HepG2 (cell line): ENCODE measurements around the gene XPC. TPM values are rescaled to one million over a fixed set of nuclear protein-coding genes. Genes with fewer than 3 reads are reported as not detected.

Experiments used
- ARNT2 ChIP-seq: sonication (generic); formaldehyde crosslinking; IDR thresholded peaks from 2 replicates; pipeline ENCODE4 v1.8.0; 2022; ENCODE audit warnings: mild to moderate bottlenecking, low read depth, missing genetic modification reagents, moderate library complexity
- DMAP1 ChIP-seq: IDR thresholded peaks from 2 replicates; pipeline ENCODE4 v1.6.1; 2016
- DNMT3B ChIP-seq: conservative IDR thresholded peaks from 2 replicates; pipeline ENCODE4 v1.6.1; 2016; ENCODE audit warnings: missing biosample characterization, control low read depth
- ERF ChIP-seq: IDR thresholded peaks from 2 replicates; pipeline ENCODE4 v1.6.1; 2018; ENCODE audit warnings: missing biosample characterization, missing genetic modification reagents
- FOXC1 ChIP-seq: sonication (generic); formaldehyde crosslinking; IDR thresholded peaks from 2 replicates; pipeline ENCODE4 v1.8.0; 2022; ENCODE audit warnings: mild to moderate bottlenecking, missing genetic modification reagents, borderline replicate concordance
- HDAC1 ChIP-seq: sonication (generic); formaldehyde crosslinking; IDR thresholded peaks from 2 replicates; pipeline ENCODE4 v1.5.1; 2020; ENCODE audit warnings: mild to moderate bottlenecking, missing genetic modification reagents
- HDAC2 ChIP-seq: sonication (generic); formaldehyde crosslinking; IDR thresholded peaks from 2 replicates; pipeline ENCODE4 v1.4.0; 2020; ENCODE audit warnings: missing genetic modification reagents
- HOXA3 ChIP-seq: sonication (generic); formaldehyde crosslinking; IDR thresholded peaks from 2 replicates; pipeline ENCODE4 v1.5.0; 2020; ENCODE audit warnings: missing genetic modification reagents
- IRF2 ChIP-seq: IDR thresholded peaks from 2 replicates; pipeline ENCODE4 v1.6.1; 2018; ENCODE audit warnings: missing genetic modification reagents, missing compliant biosample characterization
- MAF1 ChIP-seq: sonication (generic); formaldehyde crosslinking; IDR thresholded peaks from 2 replicates; pipeline ENCODE4 v1.5.0; 2020; ENCODE audit warnings: missing genetic modification reagents, borderline replicate concordance
- MED1 ChIP-seq: sonication (generic); formaldehyde crosslinking; IDR thresholded peaks from 2 replicates; pipeline ENCODE4 v1.4.0; 2020; ENCODE audit warnings: missing genetic modification reagents
- MXD1 ChIP-seq: sonication (generic); formaldehyde crosslinking; IDR thresholded peaks from 2 replicates; pipeline ENCODE4 v1.4.0; 2020; ENCODE audit warnings: mild to moderate bottlenecking, missing genetic modification reagents
- MXD4 ChIP-seq: IDR thresholded peaks from 2 replicates; pipeline ENCODE4 v1.6.1; 2016; ENCODE audit warnings: mild to moderate bottlenecking, missing biosample characterization, missing genetic modification reagents
- NFE2L2 ChIP-seq: fragments of 150-350 bp; IDR thresholded peaks from 2 replicates; pipeline ENCODE4 v1.6.1; 2014; ENCODE audit warnings: low read length
- PREB ChIP-seq: sonication (generic); formaldehyde crosslinking; IDR thresholded peaks from 2 replicates; pipeline ENCODE4 v1.4.0; 2020; ENCODE audit warnings: missing genetic modification reagents
- SOX13 ChIP-seq, 3 experiments: fragments of 450-650 bp in 1 of 3; sonication (generic) in 1 of 3; formaldehyde crosslinking in 1 of 3; IDR thresholded peaks in 2 of 3; conservative IDR thresholded peaks in 1 of 3; 2 replicates each; pipeline versions ENCODE4 v1.5.0 to v1.6.1; 2016 to 2020; ENCODE audit warnings: antibody characterized with exemption in 1 of 3, mild to moderate bottlenecking in 1 of 3, missing compliant biosample characterization in 1 of 3, missing genetic modification reagents in 1 of 3, moderate library complexity in 1 of 3
- SPEN ChIP-seq: sonication (generic); formaldehyde crosslinking; IDR thresholded peaks from 2 replicates; pipeline ENCODE4 v1.5.1; 2020; ENCODE audit warnings: low read depth, mild to moderate bottlenecking, missing genetic modification reagents
- THAP11 ChIP-seq: IDR thresholded peaks from 2 replicates; pipeline ENCODE4 v1.6.1; 2016; ENCODE audit warnings: missing biosample characterization, missing genetic modification reagents
- USF2 ChIP-seq, 2 experiments: sonication (generic) in 1 of 2; formaldehyde crosslinking in 1 of 2; IDR thresholded peaks; 2 replicates each; pipeline versions ENCODE4 v1.5.1 to v1.6.1; 2011 to 2020; ENCODE audit warnings: borderline replicate concordance in 1 of 2, low read depth in 1 of 2, low read length in 1 of 2, mild to moderate bottlenecking in 1 of 2, missing genetic modification reagents in 1 of 2, moderate library complexity in 1 of 2
- ZFP36L2 ChIP-seq: sonication (generic); formaldehyde crosslinking; IDR thresholded peaks from 2 replicates; pipeline ENCODE4 v1.4.0; 2020; ENCODE audit warnings: missing genetic modification reagents
- ZNF235 ChIP-seq: sonication (generic); formaldehyde crosslinking; IDR thresholded peaks from 2 replicates; pipeline ENCODE4 v1.8.1; 2023; ENCODE audit warnings: mild to moderate bottlenecking, missing genetic modification reagents, borderline replicate concordance
- ZNF337 ChIP-seq: sonication (generic); formaldehyde crosslinking; IDR thresholded peaks from 2 replicates; pipeline ENCODE4 v1.5.1; 2020; ENCODE audit warnings: missing genetic modification reagents, low read depth, mild to moderate bottlenecking, borderline replicate concordance
- ZNF501 ChIP-seq: sonication (generic); formaldehyde crosslinking; IDR thresholded peaks from 2 replicates; pipeline ENCODE4 v1.5.1; 2020; ENCODE audit warnings: mild to moderate bottlenecking, moderate library complexity, missing genetic modification reagents
- polyA plus RNA-seq, 8 experiments: library from polyadenylated mRNA; depleted of rRNA in 3 of 8; stranded (reverse) in 7 of 8; unstranded in 1 of 8; fragments of >200 nt; fragmentation: Illumina TruSeq in 4 of 8; extraction: Trizol in 4 of 8; gene quantifications; 2 replicates each; pipeline versions ENCODE4 v1.2.1 to v1.2.3, GENCODE V29; 2011 to 2016; ENCODE audit warnings: low read depth in 4 of 8, missing spikeins in 1 of 8, mixed read lengths in 1 of 8; ENCODE audit not compliant: insufficient read depth in 1 of 8
- total RNA-seq, 5 experiments: library from RNA; depleted of rRNA; stranded (reverse); fragments of >200 nt; fragmentation: Illumina TruSeq; extraction: Trizol; gene quantifications; 2 replicates each; pipeline ENCODE4 v1.2.3, GENCODE V29; 2016; ENCODE audit warnings: low read depth in 1 of 5
- TF ChIP-seq, protein P1 (sequence below): sonication (generic); formaldehyde crosslinking; IDR thresholded peaks from 2 replicates; pipeline ENCODE4 v1.8.0; 2022; ENCODE audit warnings: mild to moderate bottlenecking, missing genetic modification reagents

XPC gene
- total and polyA plus RNA-seq, 2 of the 13 experiments (the other 11 are each of a cell fraction or from before 2014, with no cell fraction given) = 9.4 to 24.1 TPM

DNA sequence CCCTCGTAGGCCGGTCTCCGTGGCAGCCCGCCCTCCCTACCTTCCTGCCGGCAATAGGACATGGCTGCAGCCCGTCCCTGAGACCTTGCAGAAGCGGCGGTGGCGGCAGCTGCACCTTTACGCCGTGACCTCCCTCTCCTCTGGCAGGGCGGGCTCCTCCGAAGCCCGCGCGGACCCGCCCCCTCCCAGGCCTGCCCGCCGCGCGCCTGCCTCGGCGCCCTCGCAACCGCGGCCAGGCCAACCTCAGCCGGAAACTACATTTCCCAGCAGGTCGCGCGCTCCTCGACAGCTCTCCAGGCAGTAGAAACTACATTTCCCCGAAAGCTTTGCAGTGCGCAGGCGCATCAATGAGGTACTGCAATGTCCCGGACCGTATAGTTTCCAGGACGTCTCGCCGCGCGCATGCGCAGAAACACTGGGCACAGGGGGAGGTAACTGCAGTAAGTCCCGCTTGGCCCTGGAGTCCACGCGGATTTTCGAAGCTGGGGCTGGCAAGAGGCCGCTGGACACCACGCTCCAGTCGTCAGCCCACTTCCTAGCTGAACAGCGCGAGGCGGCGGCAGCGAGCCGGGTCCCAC lies 53.7 kb downstream of the XPC start, which contains the start of the genes CHCHD4 and TMEM43 (continued):
- TF ChIP-seq MXD1 (CRISPR knock-in tag) (peak; percentile 82), FOXC1 (CRISPR knock-in tag) (0 out of 2 replicates have a peak, but pooled peaks have one; percentile 31), HOXA3 (peak; percentile 63; the same call in 1 of the 2 replicates), DNMT3B (no peak), ARNT2 (peak; percentile 8; the same call in 1 of the 2 replicates), MAF1 (no peak), ZNF235 (CRISPR knock-in tag) (0 out of 2 replicates have a peak, but pooled peaks have one; percentile 35), SOX13 (IDR thresholded peaks at IDR 0.05) (no peak), SOX13 (CRISPR knock-in tag; conservative IDR thresholded peaks at IDR 0.05 in 1 of 2, IDR thresholded peaks at IDR 0.05 in 1 of 2) (no peak), MED1 (CRISPR knock-in tag) (peak; percentile 56), DMAP1 (CRISPR knock-in tag) (peak; percentile 57; the same call in 1 of the 2 replicates), HDAC1 (CRISPR knock-in tag) (peak; percentile 50; the same call in 1 of the 2 replicates), HDAC2 (CRISPR knock-in tag) (peak; percentile 4; the same call in 1 of the 2 replicates), USF2 (IDR thresholded peaks at IDR 0.05; ENCODE audit: low read depth, low read length) (peak; percentile 55; the same call in 1 of the 2 replicates), USF2 (CRISPR knock-in tag; IDR thresholded peaks at IDR 0.05; ENCODE audit: borderline replicate concordance) (no peak), ZFP36L2 (CRISPR knock-in tag) (no peak), PREB (no peak), MXD4 (CRISPR knock-in tag) (0 out of 2 replicates have a peak, but pooled peaks have one; percentile 22), IRF2 (peak; percentile 95), NFE2L2 (0 out of 2 replicates have a peak, but pooled peaks have one; percentile 8), ERF (CRISPR knock-in tag) (peak; percentile 25), ZNF337 (CRISPR knock-in tag) (0 out of 2 replicates have a peak, but pooled peaks have one; percentile 68), SPEN (CRISPR knock-in tag) (peak; percentile 61), THAP11 (CRISPR knock-in tag) (peak; percentile 99), ZNF501 (CRISPR knock-in tag) (no peak)
- TF ChIP-seq, protein P1, sequence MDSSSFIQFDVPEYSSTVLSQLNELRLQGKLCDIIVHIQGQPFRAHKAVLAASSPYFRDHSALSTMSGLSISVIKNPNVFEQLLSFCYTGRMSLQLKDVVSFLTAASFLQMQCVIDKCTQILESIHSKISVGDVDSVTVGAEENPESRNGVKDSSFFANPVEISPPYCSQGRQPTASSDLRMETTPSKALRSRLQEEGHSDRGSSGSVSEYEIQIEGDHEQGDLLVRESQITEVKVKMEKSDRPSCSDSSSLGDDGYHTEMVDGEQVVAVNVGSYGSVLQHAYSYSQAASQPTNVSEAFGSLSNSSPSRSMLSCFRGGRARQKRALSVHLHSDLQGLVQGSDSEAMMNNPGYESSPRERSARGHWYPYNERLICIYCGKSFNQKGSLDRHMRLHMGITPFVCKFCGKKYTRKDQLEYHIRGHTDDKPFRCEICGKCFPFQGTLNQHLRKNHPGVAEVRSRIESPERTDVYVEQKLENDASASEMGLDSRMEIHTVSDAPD (CRISPR knock-in tag) = 0 out of 2 replicates have a peak, but pooled peaks have one; percentile 68
